Fibroblast of pulmonary artery (primary cell): ENCODE measurements around the gene SETMAR.
"Not testable (repeated sequence)": the region's sequence is repeated elsewhere in the genome, so short reads cannot be mapped to it uniquely, and the experiment has no call there.

Source experiments
- DNase-seq: peaks from one replicate; pipeline ENCODE4 v3.0.0-alpha.2; 2010; ENCODE audit warnings: low read depth
- H3K4me3 ChIP-seq: replicated peaks from 2 replicates; pipeline ENCODE4 v1.5.1; 2011; ENCODE audit warnings: low read depth, mild to moderate bottlenecking, control low read depth, low read length, moderate library complexity
- TF ChIP-seq, protein P1 (sequence below): IDR thresholded peaks from 2 replicates; pipeline ENCODE4 v1.5.1; 2011; ENCODE audit warnings: mild to moderate bottlenecking, control low read depth, low read length, inconsistent platforms; ENCODE audit errors: missing control alignments

SETMAR gene

DNA sequence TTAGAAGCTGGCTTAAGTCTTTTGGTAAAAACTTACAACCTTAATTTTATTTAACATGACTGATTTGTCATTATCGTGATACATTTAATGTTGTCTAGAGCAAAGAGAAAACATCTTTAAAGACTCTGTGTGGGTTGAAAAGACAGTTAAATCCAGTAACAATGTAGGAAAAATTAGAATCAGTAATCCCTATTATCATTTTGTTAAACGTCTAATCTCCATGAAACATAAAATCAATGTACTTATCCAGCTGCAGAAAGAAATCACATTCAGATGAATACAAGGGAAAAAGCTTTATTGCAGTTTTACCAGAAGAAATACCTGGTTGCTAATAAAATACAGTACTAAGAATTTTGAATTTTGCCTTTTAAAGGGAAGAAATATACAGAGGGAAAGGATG, 21.2 kb upstream of the SETMAR start:
- DNase-seq: no peak
- TF ChIP-seq, protein P1, sequence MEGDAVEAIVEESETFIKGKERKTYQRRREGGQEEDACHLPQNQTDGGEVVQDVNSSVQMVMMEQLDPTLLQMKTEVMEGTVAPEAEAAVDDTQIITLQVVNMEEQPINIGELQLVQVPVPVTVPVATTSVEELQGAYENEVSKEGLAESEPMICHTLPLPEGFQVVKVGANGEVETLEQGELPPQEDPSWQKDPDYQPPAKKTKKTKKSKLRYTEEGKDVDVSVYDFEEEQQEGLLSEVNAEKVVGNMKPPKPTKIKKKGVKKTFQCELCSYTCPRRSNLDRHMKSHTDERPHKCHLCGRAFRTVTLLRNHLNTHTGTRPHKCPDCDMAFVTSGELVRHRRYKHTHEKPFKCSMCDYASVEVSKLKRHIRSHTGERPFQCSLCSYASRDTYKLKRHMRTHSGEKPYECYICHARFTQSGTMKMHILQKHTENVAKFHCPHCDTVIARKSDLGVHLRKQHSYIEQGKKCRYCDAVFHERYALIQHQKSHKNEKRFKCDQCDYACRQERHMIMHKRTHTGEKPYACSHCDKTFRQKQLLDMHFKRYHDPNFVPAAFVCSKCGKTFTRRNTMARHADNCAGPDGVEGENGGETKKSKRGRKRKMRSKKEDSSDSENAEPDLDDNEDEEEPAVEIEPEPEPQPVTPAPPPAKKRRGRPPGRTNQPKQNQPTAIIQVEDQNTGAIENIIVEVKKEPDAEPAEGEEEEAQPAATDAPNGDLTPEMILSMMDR: no peak
- H3K4me3 ChIP-seq: no peak overlapping the region

DNA sequence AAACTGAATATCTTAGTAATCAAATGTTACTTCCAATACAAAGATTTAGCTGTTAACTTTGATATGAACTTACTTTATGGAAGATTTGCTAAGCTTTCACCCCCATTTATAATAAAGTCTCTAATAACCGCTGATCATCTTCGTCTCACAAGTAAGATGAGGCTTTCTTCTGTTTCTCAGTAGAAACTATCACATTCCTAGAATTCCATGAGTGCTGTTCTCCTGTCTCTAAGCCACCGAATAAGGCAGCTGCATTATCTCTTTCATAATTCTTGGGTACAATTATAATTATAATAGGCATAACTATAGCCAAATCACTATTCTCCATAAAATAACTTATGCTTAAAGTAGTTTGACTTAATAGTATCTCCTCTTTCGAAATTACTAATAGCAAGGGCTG, 18.3 kb upstream of the SETMAR start:
- no peak for DNase-seq
- H3K4me3 ChIP-seq: no peak overlapping the region
- TF ChIP-seq, protein P1: no peak

DNA sequence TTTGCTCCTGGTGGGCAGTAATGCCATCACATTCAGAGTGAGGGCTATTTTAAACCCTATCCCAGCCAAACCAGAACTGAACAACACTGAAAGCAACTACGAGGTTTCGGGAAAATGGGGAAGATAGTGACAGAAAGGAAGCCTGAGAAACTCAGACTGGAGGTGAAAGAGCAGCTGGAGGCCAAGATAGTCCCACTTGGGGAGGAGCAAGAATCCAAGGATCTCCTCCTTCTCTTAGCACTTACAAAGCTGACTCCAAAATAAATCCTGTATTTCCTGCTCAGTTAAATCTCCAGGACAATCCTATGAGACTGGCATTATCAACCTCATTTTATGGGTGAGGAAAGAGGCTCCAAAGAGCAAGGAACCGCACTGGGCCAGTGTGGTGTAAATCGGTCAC, 14.1 kb upstream of the SETMAR start:
- no peak for DNase-seq
- TF ChIP-seq, protein P1: no peak
- no peak overlapping the region for H3K4me3 ChIP-seq

DNA sequence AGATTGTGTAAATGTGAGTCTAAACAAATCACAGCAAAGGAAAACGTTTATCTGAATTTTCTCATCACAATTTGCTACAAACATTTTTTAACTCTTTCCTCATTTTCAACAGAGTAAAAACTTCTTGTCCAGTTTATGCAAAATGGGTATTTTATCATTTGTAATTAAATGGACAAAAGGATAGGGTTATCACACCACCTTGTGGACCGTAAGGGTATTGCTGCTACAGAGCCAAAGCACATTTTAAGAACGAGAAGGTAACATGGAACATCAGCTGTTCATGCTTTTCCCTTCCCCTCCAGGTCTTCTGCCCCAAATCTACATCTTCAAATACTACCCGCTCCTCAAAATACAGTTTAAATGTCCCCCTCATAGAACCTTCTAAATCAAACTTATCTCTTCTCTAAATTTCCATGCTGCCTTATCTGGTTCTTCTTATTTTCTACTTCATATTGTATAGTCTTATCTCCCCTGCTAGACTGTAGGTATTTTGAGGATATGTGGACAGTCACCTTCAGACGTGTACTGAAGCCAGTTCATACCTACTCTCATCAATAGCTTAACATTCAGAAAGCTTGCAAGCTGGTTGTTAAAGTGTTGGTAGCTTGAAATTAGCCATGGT, 12.8 kb upstream of the SETMAR start:
- TF ChIP-seq, protein P1: peak; percentile 95
- peak; percentile 69 for DNase-seq
- no peak overlapping the region for H3K4me3 ChIP-seq

DNA sequence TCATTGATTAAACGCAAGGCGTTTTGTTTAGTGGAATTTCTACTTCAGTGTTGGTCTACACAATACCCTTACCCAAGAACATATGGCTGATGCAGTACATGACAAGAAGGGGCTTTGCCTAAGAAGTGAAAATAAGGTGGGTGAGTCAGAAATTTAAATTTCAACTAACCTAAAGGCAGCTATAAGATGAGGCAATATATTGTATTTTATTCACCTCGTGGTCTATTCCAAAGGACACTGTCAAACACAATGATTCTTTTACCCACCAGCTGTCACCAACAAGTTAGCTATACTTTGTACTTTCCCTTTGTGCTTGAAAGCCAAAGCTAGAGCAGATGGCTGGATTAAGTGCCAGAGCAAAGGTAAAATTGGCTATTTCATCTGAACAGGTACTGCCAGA, 10.9 kb upstream of the SETMAR start:
- TF ChIP-seq, protein P1: no peak
- no peak overlapping the region for H3K4me3 ChIP-seq
- DNase-seq: no peak

DNA sequence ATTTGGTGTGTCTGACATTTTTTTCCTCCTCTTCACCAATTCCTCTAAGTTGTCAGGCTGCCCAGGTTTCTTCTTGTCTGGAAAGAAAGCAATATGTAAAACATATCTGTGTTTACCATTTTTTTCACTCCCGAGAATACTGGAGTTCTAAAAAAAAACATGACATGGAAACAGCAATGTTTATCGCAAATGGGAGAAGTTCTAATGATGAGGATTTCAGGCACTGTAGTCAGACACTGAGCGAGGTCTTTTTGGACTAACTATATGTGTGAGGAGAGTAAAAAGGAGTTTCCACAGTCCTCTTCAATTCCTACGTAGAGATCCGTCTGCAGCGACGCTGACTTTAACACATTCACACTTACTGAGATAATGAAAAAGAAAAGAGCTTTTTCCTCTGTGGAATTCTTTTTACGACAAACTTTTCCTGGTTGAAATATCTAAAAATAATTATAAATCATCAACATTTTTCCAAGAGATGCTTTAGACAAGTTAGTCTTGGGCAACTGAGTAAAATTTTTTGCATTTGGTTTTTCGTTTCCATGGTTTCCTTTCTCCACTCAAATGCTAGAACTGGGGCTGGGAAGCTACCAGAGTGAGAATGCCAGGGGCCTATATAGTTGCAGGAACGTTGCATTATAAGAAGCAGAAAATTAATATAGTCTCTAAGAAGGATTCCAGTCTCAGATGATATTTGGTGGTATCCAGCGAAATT, 8.4 kb upstream of the SETMAR start:
- DNase-seq: no peak
- TF ChIP-seq, protein P1: no peak
- no peak overlapping the region for H3K4me3 ChIP-seq

DNA sequence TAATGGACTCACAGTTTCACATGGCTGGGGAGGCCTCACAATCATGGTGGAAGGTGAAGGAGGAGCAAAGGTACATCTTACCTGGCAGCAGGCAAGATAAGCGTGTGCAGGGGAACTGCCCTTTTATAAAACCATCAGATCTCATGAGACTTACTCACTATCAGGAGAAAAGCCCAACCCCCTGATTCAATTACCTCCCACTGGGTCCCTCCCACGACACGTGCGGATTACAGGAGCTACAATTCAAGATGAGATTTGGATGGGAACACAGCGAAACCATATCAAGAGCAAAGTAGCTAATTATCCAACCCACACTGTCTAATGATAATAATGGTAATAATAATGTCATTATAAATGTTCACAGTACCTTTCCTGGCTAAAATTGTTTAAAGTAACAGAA, 6.7 kb upstream of the SETMAR start:
- not testable (repeated sequence) for H3K4me3 ChIP-seq, DNase-seq
